ENCODE data around the gene S100PBP.
A peak's percentile ranks its signal among the peaks of the same experiment; 100 is the strongest.

The S100PBP gene

GRCh38 chr1:32892368-32893197 lies 75.1 kb downstream of the S100PBP start:
- no peaks in the 10 kb centered on the region for H3K4me1 ChIP-seq (ENCODE audit: low read length)
- H3K79me2 ChIP-seq (ENCODE audit: low read length), result no peaks in the 10 kb centered on the region
- no peaks in the 10 kb centered on the region for H3K9me3 ChIP-seq (replicated peaks; ENCODE audit: insufficient read depth, low read length)
- no peak overlapping the region for H3K9ac ChIP-seq (ENCODE audit: low read length)
- H4K20me1 ChIP-seq (ENCODE audit: insufficient read depth, low read length), result no peaks in the 10 kb centered on the region
- TF ChIP-seq CTCF (IDR thresholded peaks at IDR 0.05; ENCODE audit: low read length) (peak; percentile 33), EZH2phosphoT487 (IDR thresholded peaks at IDR 0.05; ENCODE audit: low read length) (no peak), EZH2 (optimal IDR thresholded peaks at IDR 0.05; ENCODE audit: low read depth, low read length) (no peak)
- no peaks in the 10 kb centered on the region for H3K9me2 ChIP-seq (replicated peaks; ENCODE audit: insufficient read depth, low read length)
- no peak overlapping the region for H2AFZ ChIP-seq (ENCODE audit: low read length)
- H3K4me3 ChIP-seq (ENCODE audit: low read length), result no peak overlapping the region
- H3K4me2 ChIP-seq (ENCODE audit: low read depth, low read length), result peak overlapping the region; percentile 60; the same call in 1 of the 2 replicates
- H3F3A ChIP-seq (ENCODE audit: insufficient read depth, low read length), result no peaks in the 10 kb centered on the region
- H3K27me3 ChIP-seq (replicated peaks; ENCODE audit: insufficient read depth, low read length), result peaks cover 57% of the 10 kb centered on the region
- no peaks in the 10 kb centered on the region for H3K36me3 ChIP-seq (replicated peaks; ENCODE audit: insufficient read depth, low read length)
- DNase-seq, result no peak
- no peak overlapping the region for H3K27ac ChIP-seq (ENCODE audit: low read length)

GRCh38 chr1:32893198-32894018 lies 76.0 kb downstream of the S100PBP start:
- Histone ChIP-seq H3K36me3 (replicated peaks; ENCODE audit: insufficient read depth, low read length) (no peaks in the 10 kb centered on the region), H3K27me3 (replicated peaks; ENCODE audit: insufficient read depth, low read length) (peaks cover 48% of the 10 kb centered on the region), H3K4me3 (ENCODE audit: low read length) (0 out of 2 replicates have a peak overlapping the region, but pooled peaks have one; percentile 33), H3K79me2 (ENCODE audit: low read length) (no peaks in the 10 kb centered on the region), H3K9me3 (replicated peaks; ENCODE audit: insufficient read depth, low read length) (no peaks in the 10 kb centered on the region), H3F3A (ENCODE audit: insufficient read depth, low read length) (no peaks in the 10 kb centered on the region), H3K27ac (ENCODE audit: low read length) (no peak overlapping the region), H4K20me1 (ENCODE audit: insufficient read depth, low read length) (no peaks in the 10 kb centered on the region), H3K4me1 (ENCODE audit: low read length) (no peaks in the 10 kb centered on the region), H3K9ac (ENCODE audit: low read length) (no peak overlapping the region), H2AFZ (ENCODE audit: low read length) (no peak overlapping the region), H3K9me2 (replicated peaks; ENCODE audit: insufficient read depth, low read length) (no peaks in the 10 kb centered on the region), H3K4me2 (ENCODE audit: low read depth, low read length) (peak overlapping the region; percentile 60; the same call in 1 of the 2 replicates)
- no peak for DNase-seq
- TF ChIP-seq CTCF (IDR thresholded peaks at IDR 0.05; ENCODE audit: low read length), result no peak
- no peak for TF ChIP-seq EZH2 (optimal IDR thresholded peaks at IDR 0.05; ENCODE audit: low read depth, low read length)
- TF ChIP-seq EZH2phosphoT487 (IDR thresholded peaks at IDR 0.05; ENCODE audit: low read length), result no peak

- Histone ChIP-seq H3K9me2 (replicated peaks; ENCODE audit: insufficient read depth, low read length) (no peaks in the 10 kb centered on the region), H3K27ac (ENCODE audit: low read length) (no peak overlapping the region), H3K27me3 (replicated peaks; ENCODE audit: insufficient read depth, low read length) (peaks cover 41% of the 10 kb centered on the region), H3K9ac (ENCODE audit: low read length) (no peak overlapping the region), H3K79me2 (ENCODE audit: low read length) (no peaks in the 10 kb centered on the region), H4K20me1 (ENCODE audit: insufficient read depth, low read length) (no peaks in the 10 kb centered on the region), H3F3A (ENCODE audit: insufficient read depth, low read length) (no peaks in the 10 kb centered on the region), H3K4me3 (ENCODE audit: low read length) (no peak overlapping the region), H3K9me3 (replicated peaks; ENCODE audit: insufficient read depth, low read length) (no peaks in the 10 kb centered on the region), H3K4me2 (ENCODE audit: low read depth, low read length) (no peak overlapping the region), H3K4me1 (ENCODE audit: low read length) (no peaks in the 10 kb centered on the region), H2AFZ (ENCODE audit: low read length) (no peak overlapping the region), H3K36me3 (replicated peaks; ENCODE audit: insufficient read depth, low read length) (no peaks in the 10 kb centered on the region)
- TF ChIP-seq EZH2 (optimal IDR thresholded peaks at IDR 0.05; ENCODE audit: low read depth, low read length) (no peak), CTCF (IDR thresholded peaks at IDR 0.05; ENCODE audit: low read length) (no peak), EZH2phosphoT487 (IDR thresholded peaks at IDR 0.05; ENCODE audit: low read length) (no peak)
- DNase-seq, result no peak
Observed at GRCh38 chr1:32894019-32894600, 76.7 kb downstream of the S100PBP start.
